AG08396 (cell line): ENCODE data around the gene CLEC2A.

ENCODE experiments used
- DNase-seq: peaks from one replicate; pipeline ENCODE4 v3.0.0; 2012; ENCODE audit warnings: low spot score, mixed read lengths

Gene CLEC2A

DNA sequence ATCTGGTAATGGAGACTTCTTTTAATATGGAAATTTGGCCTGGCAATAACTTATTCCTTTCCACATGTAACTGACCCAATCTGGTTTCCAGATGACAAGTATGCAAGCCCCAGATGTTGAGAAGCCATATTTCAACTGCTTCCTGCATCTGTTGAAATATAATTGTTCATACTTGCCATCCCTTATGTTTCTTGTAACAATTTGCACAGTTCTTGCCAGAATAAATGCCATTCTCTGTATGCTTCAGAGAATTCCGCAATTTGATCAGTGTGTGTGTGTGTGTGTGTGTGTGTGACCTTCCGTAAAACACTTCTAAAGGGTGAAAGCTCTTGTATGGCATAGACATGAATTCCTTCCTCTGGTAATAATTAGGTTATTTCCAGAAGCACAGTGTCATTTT is 1.8 kb upstream of the CLEC2A start:
- no peak for DNase-seq

DNA sequence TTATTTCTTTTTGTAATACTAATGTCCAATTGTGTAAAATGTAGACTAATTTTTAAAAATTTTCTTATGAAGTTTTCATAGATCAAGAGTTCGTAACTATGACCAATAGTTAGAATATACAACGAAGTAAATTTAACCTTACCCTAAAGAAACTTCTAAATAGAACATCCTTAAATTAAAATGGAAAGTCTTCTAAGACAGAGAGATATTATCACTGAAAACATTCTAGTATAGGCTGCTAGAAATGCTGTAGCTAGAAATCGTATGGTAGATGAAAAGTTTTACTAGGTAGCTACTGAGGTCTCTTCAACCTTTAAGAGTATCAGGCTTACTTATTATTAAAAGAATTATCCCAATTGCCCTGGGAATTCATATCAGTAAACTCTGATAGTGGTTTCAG is 925 bp downstream of the CLEC2A start:
- DNase-seq, result no peak

DNA sequence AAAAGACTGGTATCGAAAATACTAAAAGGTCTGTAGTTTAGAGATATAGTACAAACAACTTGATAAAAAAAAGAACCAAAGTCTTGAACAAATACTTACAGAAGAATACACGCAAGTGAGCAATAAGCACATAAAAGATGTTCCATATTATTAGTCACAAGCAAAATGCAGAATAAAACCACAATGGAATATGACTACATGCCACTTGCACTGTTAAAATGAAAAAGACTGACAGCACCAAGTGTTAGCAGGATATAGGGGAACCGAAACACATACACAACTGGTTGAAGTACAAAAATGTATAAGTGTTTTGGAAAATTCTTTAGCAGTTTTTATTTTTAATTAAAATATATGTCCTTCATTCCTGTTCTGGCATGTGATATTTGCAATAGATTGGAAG is 3.6 kb downstream of the CLEC2A start:
- DNase-seq, result no peak

DNA sequence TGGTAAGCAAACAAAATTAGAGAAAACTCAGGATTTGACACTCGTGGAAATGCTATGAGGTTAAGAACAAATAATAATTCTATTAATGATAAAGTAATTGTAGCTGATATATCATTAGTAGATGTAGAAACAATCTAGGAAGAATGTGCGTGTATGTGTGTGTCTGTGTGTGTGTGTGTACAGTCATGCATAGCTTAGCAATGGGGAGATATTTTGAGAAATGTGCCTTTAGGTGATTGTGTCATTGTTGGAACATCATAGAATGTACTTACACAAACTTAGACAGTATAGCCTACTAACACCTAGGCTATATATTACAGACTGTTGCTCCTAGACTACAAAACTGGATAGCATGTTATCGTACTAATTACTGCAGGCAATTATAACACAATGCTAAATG is 5.3 kb downstream of the CLEC2A start:
- no peak for DNase-seq

DNA sequence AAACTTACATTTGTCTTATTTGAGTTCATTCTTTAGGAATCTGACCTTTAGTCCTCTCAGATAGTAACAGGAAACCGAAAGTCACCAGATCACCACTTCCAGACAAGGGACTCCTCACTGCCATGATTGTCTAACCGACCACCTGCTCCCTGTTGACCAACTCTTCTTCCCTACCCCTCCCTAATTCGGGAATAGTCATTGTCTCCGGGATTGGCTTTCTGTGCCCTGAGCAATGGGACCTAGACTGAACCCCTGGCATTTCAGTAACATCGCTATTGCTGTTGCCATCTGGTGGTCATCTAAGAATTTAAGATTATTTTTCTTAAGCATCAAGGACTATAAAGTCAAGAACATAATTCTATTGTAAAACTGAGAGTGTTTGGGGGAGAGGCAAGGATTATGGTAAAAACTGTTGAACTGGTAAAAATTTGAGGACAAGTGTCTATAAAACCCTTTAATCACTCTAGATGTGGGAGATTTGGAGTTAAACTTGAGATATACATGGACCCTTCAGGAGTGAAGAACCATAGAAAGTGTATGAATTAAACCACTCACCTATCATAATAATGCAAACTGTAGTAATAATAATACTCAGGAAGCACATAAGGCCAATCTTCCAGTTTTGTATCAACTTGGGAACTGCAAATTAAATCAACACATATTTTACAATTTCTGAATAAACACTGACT is 6.3 kb downstream of the CLEC2A start:
- peak; percentile 27 for DNase-seq

DNA sequence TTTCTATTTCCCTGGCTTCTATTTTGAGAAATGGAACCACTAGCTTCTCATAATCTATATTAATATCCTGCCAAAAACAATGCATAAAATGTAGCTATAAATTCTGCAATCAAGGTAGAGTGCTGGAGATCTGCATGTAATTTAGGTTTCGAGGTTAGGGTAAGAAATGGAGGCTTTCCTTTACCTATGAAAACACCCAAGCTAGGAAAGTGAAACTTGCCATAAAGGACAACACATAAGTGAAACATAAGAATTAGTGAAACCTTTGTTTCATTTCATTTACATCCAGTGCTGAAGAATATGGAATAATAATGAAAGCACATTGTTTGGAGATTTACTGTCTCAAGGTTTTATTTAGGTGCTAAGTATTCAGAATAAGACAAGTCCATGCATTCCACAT is 9.7 kb downstream of the CLEC2A start:
- DNase-seq, result no peak

DNA sequence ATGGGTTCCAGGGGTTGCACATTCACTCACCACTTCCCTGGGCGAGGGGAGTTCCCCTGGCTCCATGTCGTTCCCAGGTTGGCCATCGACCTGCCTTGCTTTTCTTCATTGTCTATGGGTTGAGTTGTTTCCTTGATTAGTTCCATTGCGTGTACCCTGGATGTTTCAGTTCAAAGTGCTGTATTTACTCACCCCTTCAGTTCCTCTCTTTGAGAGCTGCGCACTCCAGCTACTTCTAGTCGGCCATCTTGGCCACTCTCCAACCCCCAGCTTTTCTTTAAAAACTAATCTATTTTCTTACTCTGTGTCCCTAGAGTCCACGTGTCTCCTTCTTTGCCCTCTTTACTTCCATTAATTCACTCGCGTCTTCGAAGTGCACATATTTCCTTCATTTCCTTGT is 11.7 kb downstream of the CLEC2A start:
- DNase-seq, result no peak

DNA sequence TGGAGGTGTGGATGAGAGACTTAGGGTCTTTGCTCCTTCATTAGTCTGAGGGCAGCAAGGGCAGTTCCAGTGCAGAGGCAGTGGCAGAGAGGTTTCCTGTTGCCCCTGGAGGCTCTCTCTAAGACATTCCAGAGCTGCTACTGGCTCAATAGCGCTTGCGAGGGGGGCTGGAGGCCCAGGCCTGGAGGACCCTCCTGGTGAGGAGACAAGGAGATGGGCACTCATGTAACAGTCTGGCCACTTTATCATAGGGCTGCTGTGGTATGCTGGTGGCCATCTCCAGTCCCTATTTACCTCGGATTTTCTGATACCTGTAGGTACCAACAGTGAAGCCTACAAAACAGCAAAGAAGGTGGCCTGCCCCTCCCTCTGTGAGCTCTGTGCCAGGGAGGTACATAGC is 12.7 kb downstream of the CLEC2A start:
- no peak for DNase-seq

DNA sequence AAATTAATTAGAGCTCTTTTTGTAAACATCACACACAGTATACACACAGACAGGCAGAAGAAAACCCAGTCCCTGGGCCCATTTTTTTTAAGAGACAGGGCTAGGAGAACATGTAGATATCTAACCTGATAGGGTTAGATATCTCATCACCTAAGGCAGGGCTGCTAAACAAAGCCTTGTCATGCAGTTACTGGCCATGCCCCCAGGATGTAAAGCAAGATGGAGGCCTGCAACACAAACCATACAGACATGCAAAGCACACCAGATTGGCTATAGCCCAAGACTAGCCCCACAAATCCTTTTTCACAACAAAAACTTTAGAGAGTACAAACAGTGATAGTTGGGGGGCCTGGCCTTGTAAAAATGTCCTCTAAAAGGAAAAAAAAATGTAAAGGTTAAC is 20.5 kb downstream of the CLEC2A start:
- DNase-seq, result no peak

DNA sequence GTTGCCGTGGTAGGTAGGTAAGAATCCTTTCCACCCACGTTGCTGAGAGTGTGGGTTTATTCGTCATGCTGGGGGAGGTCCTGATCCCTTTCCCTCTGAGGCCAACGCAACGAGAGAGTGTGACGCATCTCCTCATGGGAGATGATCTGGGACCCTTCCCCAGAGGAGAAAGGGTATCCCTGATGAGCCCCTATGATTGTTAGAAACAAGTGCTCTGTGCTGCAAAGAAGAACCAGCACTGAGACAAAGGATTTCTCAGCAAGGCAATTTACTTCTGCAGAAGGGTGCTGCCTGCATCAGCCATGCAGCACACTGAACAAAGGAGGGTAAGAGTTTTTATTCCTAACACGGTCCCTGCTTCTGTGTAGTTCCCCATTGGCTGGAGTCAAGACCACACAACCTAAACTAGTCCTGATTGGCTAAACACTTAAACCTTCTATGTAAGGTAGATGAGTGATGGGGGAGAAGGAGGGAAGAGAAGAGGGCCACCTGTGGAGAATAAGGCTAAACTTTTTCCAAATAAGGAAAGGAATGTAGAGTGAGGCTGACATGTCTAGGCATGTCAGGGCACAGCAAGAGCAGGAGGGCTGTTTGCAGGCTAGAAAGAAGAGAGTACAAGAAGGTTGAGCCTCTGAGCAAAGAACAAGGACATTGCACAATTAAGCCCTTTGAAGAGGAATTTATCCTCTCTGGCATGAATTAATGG is 21.3 kb downstream of the CLEC2A start:
- no peak for DNase-seq

DNA sequence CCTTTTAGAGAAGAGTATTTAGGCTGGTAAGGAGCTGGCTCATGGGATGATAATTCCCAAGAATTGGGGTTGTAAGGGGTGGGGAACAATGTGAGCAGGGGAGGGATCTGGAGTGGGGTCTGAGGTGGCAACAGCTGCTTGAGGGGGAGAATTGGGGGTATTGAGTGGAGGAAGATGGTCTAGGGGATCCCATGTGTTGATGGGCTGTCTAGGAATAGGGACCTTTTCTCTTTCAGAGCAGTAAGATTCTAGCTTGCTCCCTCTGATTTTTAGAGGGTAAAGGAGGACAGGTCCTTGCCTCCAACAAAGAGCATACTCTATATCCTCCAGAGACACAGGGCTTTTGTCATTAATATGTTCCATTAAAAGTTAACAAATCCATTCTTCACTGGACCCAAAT is 22.4 kb downstream of the CLEC2A start:
- no peak for DNase-seq

DNA sequence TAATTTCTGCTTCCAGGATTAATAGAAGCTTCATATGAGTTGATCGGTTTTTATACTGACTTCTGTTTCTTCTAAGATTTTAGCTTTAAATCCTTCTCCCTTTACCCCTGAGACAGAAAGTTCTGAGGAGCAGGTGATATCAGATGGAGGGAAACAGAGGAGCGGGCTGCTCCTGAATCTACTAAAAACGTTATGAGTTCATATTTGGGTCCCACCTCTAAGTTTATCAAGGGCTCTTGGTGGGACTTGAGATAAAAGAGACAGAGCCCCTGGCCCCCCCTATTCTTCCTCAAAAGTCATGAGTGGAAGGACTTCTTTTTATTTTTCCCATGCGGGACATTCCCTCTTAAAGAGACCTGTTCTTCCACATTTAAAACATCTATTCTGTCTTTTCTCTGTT is 23.8 kb downstream of the CLEC2A start:
- DNase-seq, result no peak

DNA sequence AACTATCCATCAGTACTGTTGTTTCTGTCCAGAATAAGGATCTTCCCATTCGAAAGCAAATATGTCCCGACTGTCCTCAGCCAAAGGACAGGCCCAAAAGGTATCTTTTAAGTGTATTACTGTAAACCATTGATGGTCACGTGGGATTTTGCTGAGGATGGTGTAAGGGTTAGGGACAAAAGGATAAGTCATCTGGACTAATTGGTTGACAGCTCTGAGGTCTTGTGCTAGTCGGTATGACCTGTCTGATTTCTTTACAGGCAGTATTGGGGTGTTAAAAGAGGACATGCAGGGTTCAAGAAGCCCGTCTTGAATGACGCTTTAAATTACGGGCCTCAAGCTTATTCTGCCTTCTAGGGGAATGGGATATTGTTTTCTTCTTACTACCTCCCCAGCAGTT is 24.4 kb downstream of the CLEC2A start:
- DNase-seq, result no peak

DNA sequence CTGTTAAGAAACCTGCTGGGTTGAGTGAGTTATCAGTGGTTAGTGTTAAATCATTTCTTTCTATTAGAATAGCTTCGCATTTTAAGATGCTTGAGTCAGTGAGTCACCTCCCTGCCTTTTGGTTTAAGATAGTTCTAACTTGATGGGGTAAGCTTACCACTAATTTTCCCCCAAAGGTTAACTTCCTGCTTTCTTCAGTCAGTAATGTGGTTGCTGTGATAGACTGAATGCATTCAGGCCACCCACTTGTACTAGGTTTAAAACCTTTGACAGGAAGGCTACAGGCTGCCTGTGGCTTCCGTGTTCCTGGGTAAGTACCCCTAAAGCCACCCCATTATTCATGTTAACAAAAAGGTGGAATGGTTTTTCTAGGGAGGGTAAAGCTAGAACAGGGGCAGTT is 25.3 kb downstream of the CLEC2A start:
- DNase-seq, result no peak

DNA sequence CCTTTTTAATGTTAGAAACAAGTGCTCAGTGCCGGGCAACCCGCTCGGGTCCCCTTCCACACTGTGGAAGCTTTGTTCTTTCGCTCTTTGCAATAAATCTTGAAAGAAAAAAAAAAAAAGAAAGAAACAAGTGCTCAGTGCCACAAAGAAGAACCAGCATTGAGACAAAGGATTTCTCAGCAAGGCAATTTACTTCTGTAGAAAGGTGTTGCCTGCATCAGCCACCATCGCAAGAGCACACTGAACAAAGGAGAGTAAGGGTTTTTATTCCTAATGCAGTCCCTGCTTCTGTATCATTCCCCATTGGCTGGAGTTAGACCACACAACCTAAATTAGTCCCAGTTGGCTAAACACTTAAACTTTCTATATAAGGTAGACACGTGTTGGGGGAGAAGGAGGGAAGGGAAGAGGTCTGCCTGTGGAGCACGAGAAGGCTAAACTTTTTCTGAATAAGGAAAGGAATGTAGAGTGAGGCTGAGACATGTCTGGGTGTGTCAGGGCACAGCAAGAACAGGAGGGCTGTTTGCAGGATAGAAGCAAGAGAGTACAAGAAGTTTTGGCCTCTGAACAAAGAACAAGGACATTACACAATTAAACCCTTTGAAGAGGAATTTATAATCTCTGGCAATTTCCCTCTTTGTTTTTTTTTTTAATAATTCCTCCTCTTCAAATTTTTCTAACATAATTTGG is 29.5 kb downstream of the CLEC2A start:
- no peak for DNase-seq

DNA sequence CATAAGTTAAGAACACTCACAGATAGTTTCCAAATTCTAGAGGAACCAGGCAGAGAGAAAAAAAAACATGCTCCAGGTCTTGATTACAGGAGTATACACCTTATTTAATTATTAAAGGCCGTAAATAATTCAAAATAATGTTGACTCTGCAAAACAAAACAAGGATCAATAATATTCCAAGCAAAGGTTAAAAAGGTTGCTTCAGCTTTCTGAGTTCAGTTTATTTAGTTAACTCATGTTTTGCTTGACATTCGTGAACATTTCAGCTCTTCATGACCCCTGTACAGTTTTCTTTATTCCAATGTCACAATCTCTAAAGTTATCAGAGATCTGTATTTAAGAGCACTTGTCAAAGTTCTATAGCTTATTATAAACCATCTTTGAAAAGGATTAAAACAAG is 31.2 kb downstream of the CLEC2A start:
- no peak for DNase-seq

DNA sequence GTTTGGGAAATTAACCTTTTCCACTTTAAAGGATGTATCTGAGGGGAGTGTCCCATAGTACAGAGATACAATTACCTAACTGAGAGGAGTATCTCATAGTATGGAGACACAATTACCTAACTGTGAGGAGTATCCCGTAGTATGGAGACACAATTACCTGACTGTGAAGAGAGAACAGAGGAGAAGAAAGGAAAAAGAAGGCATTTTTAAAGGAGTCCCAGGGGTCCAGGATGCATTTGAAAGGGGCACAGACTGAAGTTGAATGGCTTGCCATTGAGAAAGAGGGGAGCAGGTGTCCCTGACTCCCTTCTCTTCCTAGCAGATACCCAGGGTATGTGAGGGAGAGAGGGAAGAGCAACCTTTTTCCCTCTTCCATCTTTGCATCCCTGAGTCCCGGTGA is 33.0 kb downstream of the CLEC2A start:
- no peak for DNase-seq

DNA sequence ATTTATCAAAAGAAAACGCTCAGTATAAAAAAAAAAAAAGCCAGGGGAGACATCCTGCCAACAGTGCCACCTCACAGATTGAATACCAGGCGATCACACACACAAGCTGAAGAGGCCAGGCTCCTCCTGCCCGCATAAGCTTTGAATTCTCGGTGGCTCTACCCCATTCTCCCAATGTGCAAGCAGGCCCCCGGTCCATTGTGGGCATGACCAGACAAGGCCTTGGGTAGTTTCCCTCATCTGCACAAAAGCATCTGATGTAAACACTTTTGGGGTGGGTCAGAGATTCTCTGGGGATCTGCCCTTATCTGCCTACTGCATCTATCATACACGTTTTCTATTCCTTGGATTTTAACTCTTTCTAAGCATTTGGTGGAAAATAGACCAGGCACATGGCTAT is 34.6 kb downstream of the CLEC2A start:
- no peak for DNase-seq

DNA sequence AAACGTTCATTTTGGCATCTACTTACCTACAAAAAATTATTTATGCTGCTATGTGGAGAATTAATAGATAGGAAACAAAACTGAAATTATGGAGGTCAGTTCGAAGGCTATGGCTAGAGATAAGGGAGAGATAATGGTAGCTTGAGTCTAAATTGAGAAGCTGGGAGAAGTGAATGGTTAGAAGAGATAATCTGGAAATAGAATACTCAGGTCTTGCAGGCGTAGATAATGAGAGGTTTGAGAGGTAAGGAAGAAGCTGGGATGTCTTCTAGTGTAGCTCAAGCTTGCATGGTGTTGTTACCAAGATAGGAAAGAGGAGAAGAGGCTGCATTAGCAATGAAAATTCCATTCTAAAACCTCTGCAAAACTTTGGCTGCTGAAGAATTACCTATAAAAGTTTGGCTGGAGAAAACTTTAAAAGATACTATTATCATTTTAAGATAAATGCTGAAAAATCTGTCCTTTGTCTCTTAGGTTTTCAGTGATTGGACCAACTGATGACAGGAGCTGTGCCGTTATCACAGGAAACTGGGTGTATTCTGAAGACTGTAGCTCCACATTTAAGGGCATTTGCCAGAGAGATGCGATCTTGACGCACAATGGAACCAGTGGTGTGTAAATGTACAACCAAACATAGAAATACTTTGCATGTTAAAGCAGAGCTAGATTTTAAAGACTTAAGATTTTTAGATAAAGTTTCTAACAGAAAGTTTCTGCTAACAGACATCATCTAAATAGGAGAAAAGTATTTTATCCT is 36.8 kb downstream of the CLEC2A start:
- no peak for DNase-seq

DNA sequence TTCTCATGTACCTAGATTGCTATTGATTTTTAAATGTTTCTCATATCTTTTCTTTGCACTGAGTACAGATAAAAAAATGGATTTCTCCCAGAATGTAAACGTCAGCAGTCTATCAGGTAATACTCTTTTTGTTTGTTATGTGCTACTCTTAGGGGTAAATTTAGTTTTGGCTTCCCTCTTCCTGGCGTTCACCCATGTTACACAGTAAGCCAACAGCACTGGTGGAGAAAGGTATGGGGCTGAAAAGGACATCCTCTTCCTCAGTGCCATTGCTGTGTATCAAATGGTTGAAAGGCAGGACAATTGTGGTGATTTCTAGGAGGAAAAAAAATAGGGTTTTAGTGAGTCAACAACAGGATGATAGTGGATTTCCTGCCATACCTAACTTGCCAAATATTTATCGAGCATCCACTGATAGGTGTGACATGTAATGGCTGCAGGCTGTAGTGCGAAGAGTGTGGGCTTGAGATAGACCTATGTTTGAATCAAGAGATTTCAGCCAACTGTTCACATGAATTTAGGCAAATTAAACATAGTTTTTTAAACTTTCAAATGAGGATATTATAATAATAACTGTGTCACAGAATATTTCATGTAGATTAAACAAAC is 43.4 kb downstream of the CLEC2A start:
- no peak for DNase-seq

DNA sequence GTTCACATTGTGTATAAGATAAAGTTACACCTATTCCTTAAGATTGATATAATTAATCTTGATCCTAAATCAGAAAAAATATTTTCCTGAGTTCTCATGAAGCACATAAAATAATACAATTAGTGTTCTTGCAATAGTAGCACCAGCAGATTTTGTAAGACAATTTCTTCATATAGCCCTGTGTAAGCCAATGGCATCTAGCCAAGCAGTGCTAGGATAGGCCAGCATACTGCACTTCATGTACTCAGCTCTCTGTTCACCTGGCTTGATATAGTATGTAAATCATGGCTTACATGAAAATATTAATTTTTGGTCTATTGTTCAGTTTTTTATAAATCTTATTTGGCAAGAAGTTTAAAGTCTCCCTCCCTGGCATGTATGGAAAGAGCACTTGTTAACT is 49.0 kb downstream of the CLEC2A start:
- DNase-seq, result no peak

DNA sequence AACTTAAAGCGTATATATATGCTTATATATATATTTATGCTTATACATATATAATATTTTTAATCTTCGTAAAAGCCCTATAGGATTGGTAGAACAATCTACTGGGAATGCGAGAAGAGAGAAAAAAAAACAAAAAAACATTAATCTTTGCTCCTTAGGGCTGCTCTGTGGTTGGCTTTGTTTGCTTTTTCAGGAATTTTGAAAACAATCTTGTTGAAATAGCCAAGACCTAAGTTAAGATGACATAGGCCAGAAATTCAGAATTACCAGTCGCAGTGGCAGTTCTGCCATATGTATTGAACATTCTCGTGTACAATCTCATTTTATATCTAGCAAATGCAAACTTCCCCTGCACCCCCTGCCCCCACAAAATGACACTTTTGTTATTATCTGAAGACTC is 50.2 kb downstream of the CLEC2A start:
- DNase-seq, result no peak
